Hepatocyte (in vitro differentiated cells): Measurements from ENCODE around the gene FARP1.

Experiments used
- CTCF ChIP-seq: fragments of 200-600 bp; sonication (generic); IDR thresholded peaks from 2 replicates; pipeline ENCODE4 v1.5.1; 2016; ENCODE audit warnings: antibody characterized with exemption, mild to moderate bottlenecking; ENCODE audit not compliant: poor library complexity
- EZH2 ChIP-seq: fragments of 200-600 bp; sonication (generic); IDR thresholded peaks from 2 replicates; pipeline ENCODE4 v1.6.1; 2016; ENCODE audit warnings: antibody characterized with exemption, mild to moderate bottlenecking, borderline replicate concordance
- EZH2phosphoT487 ChIP-seq: fragments of 200-600 bp; sonication (generic); IDR thresholded peaks from one replicate; pipeline ENCODE4 v1.6.1; 2018; ENCODE audit warnings: antibody characterized with exemption, mild to moderate bottlenecking, low read depth, moderate library complexity; ENCODE audit not compliant: unreplicated experiment, severe bottlenecking

DNA sequence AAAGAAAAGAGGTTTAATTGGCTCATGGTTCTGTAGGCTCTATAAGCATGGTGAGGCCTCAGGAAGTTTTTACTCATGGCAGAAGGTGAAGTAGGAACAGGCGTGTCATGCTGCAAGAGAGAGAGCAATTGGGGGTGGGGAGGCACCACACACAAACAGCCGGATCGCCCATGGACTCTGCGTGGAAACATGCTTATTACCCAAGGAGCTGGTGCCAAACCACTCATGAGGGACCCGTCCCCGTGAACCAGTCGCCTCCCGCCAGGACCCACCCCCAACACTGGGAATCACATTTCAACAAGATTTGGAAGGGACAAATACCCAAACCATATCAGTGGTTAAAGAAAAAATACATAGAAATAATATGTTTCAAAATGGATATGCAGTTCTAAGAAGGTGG, 208.7 kb downstream of the FARP1 start:
- no peak for TF ChIP-seq CTCF
- no peak for TF ChIP-seq EZH2
- no peak for TF ChIP-seq EZH2phosphoT487
